HG03159 (cell line): ENCODE data around the gene GBA3.

ENCODE experiments used
- ATAC-seq: cut with Tn5 transposase; IDR thresholded peaks from one replicate; pipeline ENCODE4 v1.9.1; 2021; ENCODE audit warnings: mild to moderate bottlenecking, moderate library complexity; ENCODE audit not compliant: unreplicated experiment

The GBA3 gene

GRCh38 chr4:22692736-22693135, at the start of gene GBA3:
Gene GBA3, plus strand, starts transcription at chr4:22692937.
- no peak for ATAC-seq

GRCh38 chr4:22643952-22644351, 48.8 kb upstream of the GBA3 start:
- no peak for ATAC-seq

- ATAC-seq, result no peak
Observed at GRCh38 chr4:22645481-22646182, 47.1 kb upstream of the GBA3 start.

- no peak for ATAC-seq
Observed at GRCh38 chr4:22648996-22649395, 43.7 kb upstream of the GBA3 start.

GRCh38 chr4:22650771-22651170, 42.0 kb upstream of the GBA3 start:
- no peak for ATAC-seq

- no peak for ATAC-seq
Observed at GRCh38 chr4:22653752-22654151, 39.0 kb upstream of the GBA3 start.

GRCh38 chr4:22661443-22661842, 31.3 kb upstream of the GBA3 start:
- no peak for ATAC-seq

- no peak for ATAC-seq
Observed at GRCh38 chr4:22667332-22667940, 25.3 kb upstream of the GBA3 start.

GRCh38 chr4:22668301-22668700, 24.4 kb upstream of the GBA3 start:
- no peak for ATAC-seq

- no peak for ATAC-seq
Observed at GRCh38 chr4:22668702-22669101, 24.0 kb upstream of the GBA3 start.

GRCh38 chr4:22670956-22671355, 21.8 kb upstream of the GBA3 start:
- no peak for ATAC-seq

GRCh38 chr4:22672519-22672918, 20.2 kb upstream of the GBA3 start:
- ATAC-seq, result no peak

- ATAC-seq, result no peak
Observed at GRCh38 chr4:22672944-22673343, 19.8 kb upstream of the GBA3 start.

- ATAC-seq, result no peak
Observed at GRCh38 chr4:22674700-22675099, 18.0 kb upstream of the GBA3 start.

- no peak for ATAC-seq
Observed at GRCh38 chr4:22676063-22676462, 16.7 kb upstream of the GBA3 start.

GRCh38 chr4:22677780-22678179, 15.0 kb upstream of the GBA3 start:
- no peak for ATAC-seq

GRCh38 chr4:22678940-22679854, 13.5 kb upstream of the GBA3 start:
- no peak for ATAC-seq

GRCh38 chr4:22680065-22680642, 12.6 kb upstream of the GBA3 start:
- ATAC-seq, result no peak

GRCh38 chr4:22683726-22684125, 9.0 kb upstream of the GBA3 start:
- no peak for ATAC-seq

GRCh38 chr4:22686141-22686540, 6.6 kb upstream of the GBA3 start:
- ATAC-seq, result no peak

GRCh38 chr4:22688236-22688635, 4.5 kb upstream of the GBA3 start:
- no peak for ATAC-seq
